ENCODE results near the gene PPIC. TPM values are rescaled to one million over a fixed set of nuclear protein-coding genes. Genes with fewer than 3 reads are reported as not detected.

The PPIC gene
- polyA plus RNA-seq (2012; ENCODE audit: low read depth, missing spikeins) = not detected

GRCh38 chr5:123036391-123037103, at the start of gene PPIC:
TSS of gene PPIC (minus strand) at chr5:123036725. CDS start at chr5:123036625, 100 bp downstream.
- FAIRE-seq = peak; percentile 26
- peak; percentile 47 for DNase-seq (ENCODE audit: insufficient read length, low spot score)
- TF ChIP-seq POU2F2 (IDR thresholded peaks at IDR 0.05; ENCODE audit: low read depth, low read length) (no peak), PAX5 (IDR thresholded peaks at IDR 0.05; ENCODE audit: insufficient read depth, low read length, severe bottlenecking) (no peak), POLR2AphosphoS5 (IDR thresholded peaks at IDR 0.05; ENCODE audit: low read depth, low read length) (no peak), SPI1 (IDR thresholded peaks at IDR 0.05; ENCODE audit: low read depth, low read length) (no peak), TAF1 (IDR thresholded peaks at IDR 0.05; ENCODE audit: low read depth, low read length) (no peak), POLR2A (IDR thresholded peaks at IDR 0.05; ENCODE audit: low read depth, low read length) (no peak)

DNA sequence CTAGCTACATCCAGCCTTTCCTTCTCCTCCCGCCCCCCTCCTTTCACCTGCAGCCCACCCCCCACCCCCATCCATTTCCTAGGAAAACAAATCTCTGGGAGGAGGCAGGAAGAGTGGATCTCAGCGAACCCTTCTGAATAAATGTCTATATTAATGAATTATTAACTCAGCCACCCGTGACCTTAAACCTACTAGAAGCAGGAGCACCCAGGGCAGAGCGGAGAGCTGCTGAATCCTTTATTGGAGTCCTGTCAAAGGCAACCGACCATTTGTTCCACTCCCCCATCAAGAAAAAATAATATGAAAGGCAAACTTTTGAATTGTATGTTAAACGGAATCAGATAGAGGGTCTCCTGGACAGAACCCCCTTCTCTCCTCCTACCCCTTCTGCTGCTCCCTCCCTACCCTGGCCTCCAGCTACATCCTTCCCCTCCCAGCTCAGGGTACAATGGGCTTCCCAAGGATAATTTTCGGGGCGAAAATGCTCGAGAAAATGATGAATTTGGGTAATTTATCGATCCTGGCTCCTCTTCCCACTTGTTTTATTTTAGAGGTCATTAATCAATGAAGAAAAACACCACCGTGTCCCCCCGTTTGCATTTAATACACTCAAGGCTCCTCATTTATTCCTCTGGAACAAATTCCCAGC, 49.2 kb upstream of the PPIC start:
- FAIRE-seq = no peak
- DNase-seq (ENCODE audit: insufficient read length, low spot score) = no peak
- TF ChIP-seq SPI1 (IDR thresholded peaks at IDR 0.05; ENCODE audit: low read depth, low read length) = no peak
- no peak for TF ChIP-seq TAF1 (IDR thresholded peaks at IDR 0.05; ENCODE audit: low read depth, low read length)
- TF ChIP-seq POLR2AphosphoS5 (IDR thresholded peaks at IDR 0.05; ENCODE audit: low read depth, low read length) = no peak
- no peak for TF ChIP-seq POLR2A (IDR thresholded peaks at IDR 0.05; ENCODE audit: low read depth, low read length)

DNA sequence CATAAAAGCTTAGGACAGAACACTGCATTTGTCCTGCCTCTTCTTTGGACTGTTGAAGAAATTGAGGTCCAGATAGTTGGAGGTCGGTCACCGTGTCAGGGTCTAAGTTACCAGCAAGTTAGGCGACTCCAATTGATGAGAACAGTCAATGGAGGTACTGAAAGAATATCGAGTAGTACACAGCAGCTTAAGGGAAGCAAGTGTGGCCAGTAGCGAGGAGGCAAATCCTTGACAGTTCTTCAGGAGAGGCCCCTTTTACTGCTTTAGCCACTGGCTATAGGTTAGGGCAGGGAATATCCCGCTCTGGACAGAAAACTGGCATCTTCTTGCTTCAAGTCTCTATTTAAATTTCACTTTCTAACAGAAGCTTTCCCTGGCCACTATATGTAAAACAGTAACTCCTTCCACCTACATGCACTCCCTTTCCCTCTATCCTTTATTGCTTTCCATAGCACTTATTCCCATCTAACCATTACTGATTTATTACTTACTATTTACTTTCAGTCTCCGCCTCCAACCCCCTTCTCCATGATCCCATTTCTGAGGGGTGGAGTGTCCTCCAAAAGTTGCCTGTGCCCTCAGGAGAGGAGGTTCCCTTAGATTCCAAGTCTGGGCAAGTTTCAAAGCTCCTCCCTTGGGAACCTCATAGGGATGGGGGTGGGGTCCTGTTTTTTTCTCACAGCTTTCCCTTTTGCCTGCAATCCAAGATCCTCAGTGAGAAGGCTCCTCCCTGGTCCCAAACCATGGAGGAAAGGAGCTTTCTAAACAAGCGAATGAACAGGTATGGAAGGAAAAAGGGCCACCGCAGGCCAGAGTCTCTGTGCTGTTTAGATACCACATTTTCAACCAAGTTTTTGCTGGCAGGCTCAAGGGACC, 48.4 kb upstream of the PPIC start:
- TF ChIP-seq PAX5 (IDR thresholded peaks at IDR 0.05; ENCODE audit: insufficient read depth, low read length, severe bottlenecking) (no peak), TAF1 (IDR thresholded peaks at IDR 0.05; ENCODE audit: low read depth, low read length) (no peak), POU2F2 (IDR thresholded peaks at IDR 0.05; ENCODE audit: low read depth, low read length) (no peak), POLR2AphosphoS5 (IDR thresholded peaks at IDR 0.05; ENCODE audit: low read depth, low read length) (no peak), POLR2A (IDR thresholded peaks at IDR 0.05; ENCODE audit: low read depth, low read length) (no peak), SPI1 (IDR thresholded peaks at IDR 0.05; ENCODE audit: low read depth, low read length) (no peak)
- DNase-seq (ENCODE audit: insufficient read length, low spot score) = no peak
- FAIRE-seq = no peak

DNA sequence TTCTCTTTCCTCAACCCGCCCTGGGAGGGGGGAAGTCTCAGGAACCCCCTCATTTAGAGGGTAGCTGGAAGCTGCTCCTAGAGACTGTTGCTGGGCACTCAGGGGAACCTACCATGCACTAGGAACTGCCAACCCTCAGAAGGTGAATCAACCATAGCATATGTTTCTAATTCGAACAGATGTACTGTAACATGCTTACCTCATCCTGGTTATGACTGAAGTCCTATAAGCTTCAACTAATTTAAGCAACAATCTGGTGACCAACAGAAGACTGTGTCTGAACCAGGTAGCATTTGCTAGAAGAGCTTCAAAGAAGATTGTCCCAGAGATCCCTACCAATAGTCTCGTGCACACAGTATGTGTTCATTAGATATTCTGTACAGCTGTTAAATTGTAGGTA, 46.8 kb upstream of the PPIC start:
- no peak for FAIRE-seq
- no peak for TF ChIP-seq TAF1 (IDR thresholded peaks at IDR 0.05; ENCODE audit: low read depth, low read length)
- TF ChIP-seq SPI1 (IDR thresholded peaks at IDR 0.05; ENCODE audit: low read depth, low read length) = no peak
- TF ChIP-seq POU2F2 (IDR thresholded peaks at IDR 0.05; ENCODE audit: low read depth, low read length) = no peak
- TF ChIP-seq POLR2AphosphoS5 (IDR thresholded peaks at IDR 0.05; ENCODE audit: low read depth, low read length) = no peak
- TF ChIP-seq PAX5 (IDR thresholded peaks at IDR 0.05; ENCODE audit: insufficient read depth, low read length, severe bottlenecking) = no peak
- TF ChIP-seq POLR2A (IDR thresholded peaks at IDR 0.05; ENCODE audit: low read depth, low read length) = no peak
- no peak for DNase-seq (ENCODE audit: insufficient read length, low spot score)

DNA sequence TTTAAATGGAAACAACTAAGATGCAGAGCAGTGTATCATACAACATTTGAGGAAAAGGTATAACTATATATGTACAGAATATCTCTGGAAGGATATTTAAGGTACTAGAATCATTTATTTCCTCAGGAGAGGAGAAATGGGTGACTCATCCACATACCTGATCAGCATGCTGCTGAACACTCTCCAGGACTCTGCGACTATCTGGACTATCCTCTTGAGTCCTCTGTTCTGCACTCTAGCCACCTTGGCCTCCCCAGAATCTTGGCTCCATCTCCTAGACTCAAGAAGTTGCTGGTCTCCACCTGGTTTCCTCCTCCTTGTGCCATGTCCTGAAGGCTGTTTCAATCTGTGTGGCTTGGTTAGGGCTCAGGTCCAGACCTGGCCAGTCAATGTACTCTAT, 43.7 kb upstream of the PPIC start:
- TF ChIP-seq POLR2A (IDR thresholded peaks at IDR 0.05; ENCODE audit: low read depth, low read length) (no peak), PAX5 (IDR thresholded peaks at IDR 0.05; ENCODE audit: insufficient read depth, low read length, severe bottlenecking) (no peak), SPI1 (IDR thresholded peaks at IDR 0.05; ENCODE audit: low read depth, low read length) (no peak), TAF1 (IDR thresholded peaks at IDR 0.05; ENCODE audit: low read depth, low read length) (no peak), POU2F2 (IDR thresholded peaks at IDR 0.05; ENCODE audit: low read depth, low read length) (no peak), POLR2AphosphoS5 (IDR thresholded peaks at IDR 0.05; ENCODE audit: low read depth, low read length) (no peak)
- FAIRE-seq (no peak), DNase-seq (ENCODE audit: insufficient read length, low spot score) (no peak)

DNA sequence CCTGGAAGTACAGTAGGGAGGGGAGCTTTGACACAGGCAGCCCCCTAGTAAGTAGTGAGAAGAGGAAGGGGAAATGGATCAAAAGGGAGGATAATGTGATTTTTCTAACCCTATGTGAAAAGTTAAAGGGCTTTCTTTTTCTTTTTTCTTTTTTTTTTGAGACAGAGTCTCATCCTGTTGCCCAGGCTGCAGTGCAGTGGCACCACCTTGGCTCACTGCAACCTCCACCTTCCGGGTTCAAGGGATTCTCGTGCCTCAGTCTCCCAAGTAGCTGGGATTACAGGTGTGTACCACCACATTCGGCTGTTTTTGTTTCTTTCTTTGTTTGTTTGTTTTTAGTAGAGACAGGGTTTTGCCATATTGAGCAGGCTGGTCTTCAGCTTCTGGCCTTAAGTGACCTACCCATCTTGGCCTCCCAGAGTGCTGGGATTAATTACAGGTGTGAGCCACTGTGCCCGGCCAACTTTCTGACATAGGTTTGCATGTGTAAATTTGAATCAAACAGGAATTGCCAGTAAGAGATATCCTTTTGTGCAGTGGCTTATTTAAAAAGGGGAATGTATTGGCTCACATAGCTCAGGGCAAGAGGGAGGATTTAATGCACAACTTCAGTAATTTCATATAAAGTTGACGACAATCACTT, 39.1 kb upstream of the PPIC start:
- FAIRE-seq (no peak), DNase-seq (ENCODE audit: insufficient read length, low spot score) (no peak)
- TF ChIP-seq PAX5 (IDR thresholded peaks at IDR 0.05; ENCODE audit: insufficient read depth, low read length, severe bottlenecking) (no peak), SPI1 (IDR thresholded peaks at IDR 0.05; ENCODE audit: low read depth, low read length) (no peak), POU2F2 (IDR thresholded peaks at IDR 0.05; ENCODE audit: low read depth, low read length) (no peak), TAF1 (IDR thresholded peaks at IDR 0.05; ENCODE audit: low read depth, low read length) (no peak), POLR2A (IDR thresholded peaks at IDR 0.05; ENCODE audit: low read depth, low read length) (no peak), POLR2AphosphoS5 (IDR thresholded peaks at IDR 0.05; ENCODE audit: low read depth, low read length) (no peak)

DNA sequence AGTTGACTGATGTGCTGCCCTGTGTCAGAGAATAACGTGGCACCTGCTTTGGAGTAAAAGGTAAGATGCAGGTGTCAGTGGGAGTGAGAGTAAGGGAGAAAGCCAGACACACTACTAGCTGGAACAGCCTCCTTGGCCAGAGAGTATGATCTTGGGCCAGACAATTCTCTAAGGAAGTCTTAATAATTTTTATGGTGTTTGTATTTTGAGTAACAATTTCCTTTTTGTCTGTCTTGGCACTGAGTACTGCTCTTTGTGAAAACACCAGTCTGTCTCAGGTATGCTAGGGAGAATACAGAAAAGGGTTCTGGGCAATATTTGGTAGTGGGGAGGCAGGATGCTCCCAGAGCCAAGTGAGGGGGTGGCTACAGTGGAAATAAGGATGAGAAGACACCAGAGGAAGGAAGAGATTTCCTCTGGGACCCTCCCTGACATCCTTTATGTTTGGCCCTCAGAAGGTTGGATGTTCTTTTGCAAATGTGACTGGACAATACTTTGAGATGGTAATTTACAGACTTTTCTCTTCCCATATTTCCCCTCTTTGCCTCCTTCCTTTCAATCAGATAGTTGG, 31.9 kb upstream of the PPIC start:
- FAIRE-seq (no peak), DNase-seq (ENCODE audit: insufficient read length, low spot score) (no peak)
- TF ChIP-seq TAF1 (IDR thresholded peaks at IDR 0.05; ENCODE audit: low read depth, low read length) = no peak
- TF ChIP-seq POLR2A (IDR thresholded peaks at IDR 0.05; ENCODE audit: low read depth, low read length) = no peak
- TF ChIP-seq PAX5 (IDR thresholded peaks at IDR 0.05; ENCODE audit: insufficient read depth, low read length, severe bottlenecking) = no peak
- no peak for TF ChIP-seq POU2F2 (IDR thresholded peaks at IDR 0.05; ENCODE audit: low read depth, low read length)
- no peak for TF ChIP-seq SPI1 (IDR thresholded peaks at IDR 0.05; ENCODE audit: low read depth, low read length)
- TF ChIP-seq POLR2AphosphoS5 (IDR thresholded peaks at IDR 0.05; ENCODE audit: low read depth, low read length) = no peak

- DNase-seq (ENCODE audit: insufficient read length, low spot score) (no peak), FAIRE-seq (no peak)
- no peak for TF ChIP-seq PAX5 (IDR thresholded peaks at IDR 0.05; ENCODE audit: insufficient read depth, low read length, severe bottlenecking)
- no peak for TF ChIP-seq POLR2A (IDR thresholded peaks at IDR 0.05; ENCODE audit: low read depth, low read length)
- TF ChIP-seq POLR2AphosphoS5 (IDR thresholded peaks at IDR 0.05; ENCODE audit: low read depth, low read length) = no peak
- TF ChIP-seq SPI1 (IDR thresholded peaks at IDR 0.05; ENCODE audit: low read depth, low read length) = no peak
- TF ChIP-seq TAF1 (IDR thresholded peaks at IDR 0.05; ENCODE audit: low read depth, low read length) = no peak
- no peak for TF ChIP-seq POU2F2 (IDR thresholded peaks at IDR 0.05; ENCODE audit: low read depth, low read length)
Measured at GRCh38 chr5:123066016-123066415, 29.5 kb upstream of the PPIC start.
